ENCODE measurements around the gene KRT79.

DNA sequence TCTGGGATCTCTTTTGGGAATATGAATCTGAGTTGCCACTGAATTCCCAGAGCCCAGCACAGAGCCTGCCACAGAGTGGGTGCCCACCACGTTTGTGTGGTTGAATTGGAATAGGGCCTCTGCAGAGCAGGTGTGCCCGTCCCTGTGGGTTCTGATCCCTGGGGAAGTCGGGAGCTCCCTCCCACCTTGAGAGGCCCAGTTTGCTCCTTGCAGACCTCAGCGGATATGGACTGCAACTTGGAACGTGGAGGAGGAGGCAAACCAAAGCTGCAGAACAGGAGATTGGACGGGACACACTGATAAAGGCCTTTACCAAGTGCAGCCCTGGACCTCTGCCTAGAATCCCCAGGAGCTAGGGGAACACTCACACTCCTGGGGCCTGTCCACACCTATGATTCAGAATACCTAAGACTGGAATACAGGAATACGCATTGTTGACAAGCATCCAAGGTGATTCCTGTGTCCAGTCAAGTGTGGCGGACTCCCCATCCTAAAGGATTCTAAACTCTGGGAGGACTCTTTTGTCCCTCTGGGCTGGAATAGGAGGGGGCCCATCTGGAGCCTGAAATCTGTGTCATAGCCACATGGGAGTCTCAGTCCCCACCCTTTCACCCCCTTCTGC lies 59.4 kb downstream of the KRT79 start:
- TF ChIP-seq FOXP2 (optimal IDR thresholded peaks at IDR 0.05; ENCODE audit: borderline replicate concordance, extremely low read depth, extremely low read length, insufficient read depth) (no peak), POLR2AphosphoS5 (IDR thresholded peaks at IDR 0.05; ENCODE audit: low read depth, low read length) (no peak)

Data from PFSK-1 (cell line).